SK-N-SH (cell line): Measurements from ENCODE around the gene CTAGE6.

Experiments used
- POLR2AphosphoS5 ChIP-seq: IDR thresholded peaks from 2 replicates; pipeline ENCODE4 v1.6.1; 2012; ENCODE audit warnings: low read depth, low read length
- SMC3 ChIP-seq: IDR thresholded peaks from 2 replicates; pipeline ENCODE4 v1.6.1; 2012; ENCODE audit warnings: low read depth, low read length, improper control_type of control experiment

DNA sequence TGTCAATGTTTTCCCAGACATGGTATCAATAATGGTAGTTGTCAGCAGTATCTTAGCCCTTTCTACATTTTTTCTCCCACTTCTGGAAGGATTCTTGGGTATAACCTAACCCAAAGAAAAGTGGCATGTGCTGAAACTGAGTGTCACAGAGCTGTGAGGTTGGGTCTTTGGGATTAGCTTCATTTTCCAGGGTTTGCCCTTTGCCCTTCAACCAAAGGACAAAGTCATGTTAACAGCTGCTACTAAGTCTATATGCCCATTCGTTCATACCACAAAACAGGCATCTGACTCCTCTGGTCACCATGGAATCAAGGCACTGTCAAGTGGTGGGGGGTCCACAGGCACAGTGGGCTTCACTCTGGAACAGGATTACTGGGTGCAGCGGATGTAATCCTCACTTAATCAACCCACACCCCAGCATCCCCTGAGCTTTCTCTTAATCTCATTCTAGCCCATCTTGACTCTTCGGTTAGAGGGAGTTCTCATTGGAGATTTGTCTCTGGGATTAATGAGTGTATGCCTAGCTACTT, 29.1 kb downstream of the CTAGE6 start:
- TF ChIP-seq SMC3 (no peak), POLR2AphosphoS5 (no peak)
